ENCODE measurements around the gene KCNG1.

KCNG1 gene

DNA sequence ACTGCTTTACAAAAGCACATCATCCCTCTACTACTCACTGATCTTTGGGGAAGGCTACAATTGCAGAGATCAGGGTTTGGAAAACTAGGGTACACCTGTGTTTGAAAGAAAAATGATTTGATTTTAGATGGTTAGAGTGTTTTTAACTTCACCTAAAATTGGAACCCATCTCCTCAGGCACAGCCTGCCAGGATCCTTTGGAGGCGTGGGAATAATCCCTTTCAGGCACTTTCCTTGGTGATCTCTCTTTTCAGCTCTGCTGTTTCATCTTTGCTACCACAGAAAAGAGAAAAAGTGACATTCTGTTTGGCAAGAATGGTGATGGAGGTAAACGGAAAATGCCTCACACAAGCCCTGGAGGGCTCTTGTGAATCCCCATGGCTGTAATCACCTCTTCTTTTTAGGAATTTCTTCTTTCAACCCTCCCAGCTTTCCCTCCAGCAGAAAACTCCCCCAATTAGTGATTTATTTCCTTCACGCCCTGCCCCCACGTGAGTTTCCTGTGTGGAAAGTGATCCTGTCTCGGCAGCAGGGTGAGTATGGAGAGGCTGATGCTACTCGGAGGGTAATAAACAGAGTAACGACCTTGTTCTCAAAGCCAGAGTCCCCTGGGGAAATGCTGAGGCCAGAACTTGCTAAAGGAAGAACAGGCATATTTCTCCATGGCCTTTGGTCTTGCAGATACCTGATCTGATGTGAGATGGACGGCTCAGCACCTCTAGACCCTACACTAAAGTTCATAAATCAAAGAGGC is 9.2 kb downstream of the KCNG1 start:
- DNase-seq (ENCODE audit: low read depth in 2 of 2), result no peak

DNA sequence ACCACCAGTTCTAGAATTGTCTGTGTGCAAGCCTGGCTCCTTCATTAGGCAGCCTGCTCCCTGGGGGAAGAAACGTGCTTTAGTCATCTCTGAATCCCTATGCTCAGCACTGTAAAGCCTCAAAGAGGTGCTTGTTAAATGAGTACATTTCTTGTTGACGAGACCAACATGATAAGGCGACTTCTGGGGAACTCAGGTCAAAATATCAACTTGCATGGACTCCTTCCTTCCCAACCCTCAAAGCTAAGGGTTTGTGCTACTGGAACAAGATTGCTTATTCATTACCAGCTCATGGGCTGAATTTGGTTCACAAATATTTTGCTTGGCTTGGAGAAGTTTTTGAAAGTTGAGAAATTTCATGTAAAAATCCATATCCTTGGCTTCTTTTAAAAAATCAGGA is 10.6 kb downstream of the KCNG1 start:
- no peak for DNase-seq (ENCODE audit: low read depth in 2 of 2)

DNA sequence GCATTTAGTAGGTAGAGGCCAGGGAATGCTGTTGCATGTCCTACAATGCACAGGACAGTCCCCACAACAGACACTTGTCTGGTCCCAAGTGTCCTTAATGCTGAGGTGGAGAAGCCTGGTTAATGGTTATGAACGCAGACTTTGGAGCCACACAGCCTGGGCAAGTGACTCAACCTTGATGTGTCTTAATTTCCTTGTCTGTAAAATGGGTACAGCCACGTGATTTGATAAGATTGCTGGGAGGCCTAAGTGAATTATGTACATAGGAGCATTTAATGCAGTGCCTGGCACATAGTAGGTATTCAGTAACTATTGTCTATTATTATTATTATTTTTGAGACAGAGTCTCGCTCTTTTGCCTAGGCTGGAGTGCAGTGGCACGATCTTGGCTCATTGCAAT is 11.4 kb downstream of the KCNG1 start:
- no peak for DNase-seq (ENCODE audit: low read depth in 2 of 2)

DNA sequence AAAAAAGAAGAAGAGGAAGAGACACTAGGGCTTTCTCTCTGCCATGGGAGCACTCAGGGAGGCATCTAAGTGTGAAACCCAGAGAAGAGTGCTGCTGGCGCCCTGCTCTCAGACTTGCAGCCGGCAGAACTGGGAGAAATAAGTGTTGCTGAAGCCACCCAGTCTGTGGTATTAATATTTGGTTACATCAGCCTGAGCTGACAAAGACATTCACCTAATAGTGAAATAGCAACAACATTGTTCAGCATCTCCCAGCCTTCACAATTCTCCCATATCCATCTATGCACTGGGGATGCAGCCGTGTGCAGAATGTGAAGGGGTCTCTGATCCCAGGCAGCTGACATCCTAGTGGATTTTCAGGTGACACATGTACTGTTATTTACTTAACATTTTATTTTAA is 12.0 kb downstream of the KCNG1 start:
- DNase-seq (ENCODE audit: low read depth in 2 of 2), result no peak

DNA sequence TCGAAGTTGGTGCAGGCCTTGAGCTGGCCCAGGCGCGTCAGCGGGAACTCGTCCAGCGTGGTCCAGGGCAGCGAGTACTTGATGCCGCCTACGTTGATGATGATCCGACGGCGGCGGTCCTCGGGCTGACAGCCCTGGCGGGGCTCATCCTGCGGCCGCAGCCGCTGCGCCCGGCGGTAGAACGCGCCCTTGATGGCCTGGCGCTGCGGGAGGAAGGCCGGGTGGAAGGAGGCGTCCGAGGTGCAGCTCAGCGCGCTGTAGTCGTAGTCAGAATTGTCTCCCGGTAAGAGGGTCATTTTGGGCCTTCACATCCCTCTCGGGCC is 12.9 kb downstream of the KCNG1 start:
- no peak for DNase-seq (ENCODE audit: low read depth in 2 of 2)

DNA sequence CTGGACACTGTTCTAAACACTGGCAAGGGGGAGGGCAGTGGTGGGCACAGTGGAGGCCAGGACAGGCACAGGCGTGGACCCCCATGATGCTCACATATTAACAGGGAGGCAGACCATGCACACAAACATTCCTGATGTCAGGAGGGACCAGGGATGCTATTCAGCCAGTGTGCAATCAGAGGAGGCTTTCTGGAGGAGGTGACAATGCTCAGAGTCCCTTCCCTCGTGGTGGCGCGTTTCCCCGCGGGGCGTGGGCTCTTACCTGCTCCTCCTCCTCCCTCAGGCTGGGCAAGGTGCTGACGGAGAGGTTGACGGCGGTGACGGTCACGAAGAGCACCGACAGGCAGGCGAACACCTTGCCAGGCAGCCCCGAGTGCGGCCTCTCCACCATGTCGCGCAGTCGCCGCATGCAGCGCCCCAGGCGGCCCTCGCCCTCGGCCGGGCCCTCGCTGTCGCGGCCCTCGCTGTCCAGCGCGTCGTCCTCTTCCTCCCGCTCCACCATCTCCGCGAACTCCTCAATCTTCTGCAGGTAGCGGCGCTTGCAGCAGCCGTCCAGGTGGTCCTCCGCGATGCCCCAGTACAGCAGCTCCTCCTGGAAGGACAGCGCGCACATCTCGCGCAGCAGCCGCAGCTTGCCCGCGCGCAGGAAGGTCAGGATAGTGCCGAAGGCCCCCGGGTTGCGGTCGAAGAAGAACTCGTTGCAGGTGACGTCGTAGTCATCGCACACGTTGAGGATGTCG is 13.4 kb downstream of the KCNG1 start:
- DNase-seq (ENCODE audit: low read depth in 2 of 2), result no peak

DNA sequence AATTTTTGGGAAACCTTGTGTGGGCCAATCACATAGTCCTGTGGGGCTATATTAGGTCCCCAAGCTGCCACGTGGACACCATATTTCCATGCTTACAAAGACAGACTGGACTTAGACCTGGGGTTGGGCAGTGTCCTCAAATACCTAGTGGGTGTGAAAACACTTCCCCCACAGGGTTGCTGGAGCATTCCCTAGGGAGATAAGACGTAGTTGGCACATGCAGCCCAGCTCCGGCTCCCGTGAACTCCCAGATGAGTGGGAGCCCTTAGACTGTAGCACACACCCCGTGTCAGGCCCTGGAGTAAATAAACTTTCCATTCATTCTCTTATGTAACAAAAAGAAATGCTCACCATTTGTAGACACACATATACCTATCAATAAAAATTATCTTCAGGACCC is 14.2 kb downstream of the KCNG1 start:
- no peak for DNase-seq (ENCODE audit: low read depth in 2 of 2)

DNA sequence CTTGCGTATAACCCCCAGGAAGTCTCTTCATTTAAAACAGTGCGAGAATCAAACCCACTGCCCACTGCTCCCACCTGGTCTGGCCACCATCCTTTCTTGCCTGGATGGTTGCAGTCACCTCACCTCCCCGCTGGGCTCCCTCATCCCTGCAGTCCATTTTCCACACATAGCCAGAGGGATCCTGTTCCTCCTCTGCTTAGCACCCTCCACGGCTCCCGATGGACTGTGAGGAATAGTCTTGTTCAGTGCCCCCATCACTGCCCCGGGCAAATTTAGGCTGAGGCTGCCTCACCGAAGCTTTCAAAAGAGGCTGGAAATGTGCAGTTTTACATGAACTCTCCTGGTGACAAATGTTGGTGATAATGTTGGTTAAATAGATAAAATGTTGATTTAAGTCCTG is 17.7 kb downstream of the KCNG1 start:
- DNase-seq (ENCODE audit: low read depth in 2 of 2), result no peak

DNA sequence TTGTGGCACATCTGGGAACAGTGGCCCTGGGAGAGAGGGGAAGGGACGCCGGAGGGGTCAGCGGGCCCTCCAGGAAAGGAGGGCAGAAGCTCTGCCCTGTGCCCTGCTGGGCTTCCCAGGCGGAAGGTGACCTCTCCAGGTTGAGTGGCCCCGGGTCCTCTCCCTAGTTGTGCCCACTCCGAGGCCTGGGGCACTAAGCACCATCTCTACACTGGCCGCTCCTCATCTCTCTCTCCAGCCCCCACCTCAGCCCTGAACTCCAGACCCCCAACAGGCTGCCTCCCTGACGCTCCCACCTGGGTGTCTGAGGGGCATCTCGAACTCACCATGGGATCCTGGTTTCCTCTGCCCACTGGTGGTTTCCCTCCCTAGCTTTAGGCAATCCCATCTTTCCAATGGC is 18.1 kb downstream of the KCNG1 start:
- DNase-seq (ENCODE audit: low read depth in 2 of 2), result no peak

DNA sequence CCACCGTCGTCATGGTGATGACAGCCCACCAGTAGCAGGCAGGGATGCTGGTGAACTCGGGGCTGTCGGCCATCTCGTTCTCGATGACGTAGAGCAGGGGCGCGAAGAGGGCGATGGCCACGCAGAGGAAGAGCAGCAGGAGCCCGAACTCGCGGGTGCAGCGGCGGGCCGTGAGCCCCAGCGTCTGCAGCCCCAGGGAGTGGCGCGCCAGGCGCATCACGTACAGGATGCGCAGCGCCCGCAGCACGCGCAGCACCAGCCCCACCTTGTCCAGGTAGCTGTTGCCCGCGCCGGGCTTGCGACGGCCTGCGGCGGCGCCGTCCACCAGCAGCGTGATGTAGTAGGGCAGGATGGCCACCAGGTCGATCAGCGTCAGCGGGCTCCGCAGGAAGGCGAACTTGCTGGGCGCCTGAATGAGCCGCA is 18.6 kb downstream of the KCNG1 start:
- no peak for DNase-seq (ENCODE audit: low read depth in 2 of 2)

DNA sequence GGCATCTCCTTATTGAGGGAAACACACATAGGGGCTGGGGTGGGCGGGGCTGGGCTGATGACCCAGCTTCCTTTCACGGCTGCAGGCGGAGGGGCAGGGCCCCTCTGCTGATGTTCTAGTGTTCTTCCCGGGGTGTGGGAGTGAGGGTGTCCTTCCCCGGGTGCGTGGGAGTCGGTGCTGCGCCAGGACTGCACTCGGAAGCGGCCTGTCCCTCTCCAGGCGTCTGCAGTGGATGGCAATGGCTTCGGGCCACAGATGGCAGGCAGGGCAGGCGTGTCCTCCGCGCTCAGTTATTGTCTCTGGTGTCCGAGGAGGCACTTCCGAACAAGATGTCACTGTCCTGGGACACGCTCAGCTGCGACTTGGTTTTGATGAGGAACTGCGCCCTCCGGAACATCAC is 19.2 kb downstream of the KCNG1 start:
- no peak for DNase-seq (ENCODE audit: low read depth in 2 of 2)

DNA sequence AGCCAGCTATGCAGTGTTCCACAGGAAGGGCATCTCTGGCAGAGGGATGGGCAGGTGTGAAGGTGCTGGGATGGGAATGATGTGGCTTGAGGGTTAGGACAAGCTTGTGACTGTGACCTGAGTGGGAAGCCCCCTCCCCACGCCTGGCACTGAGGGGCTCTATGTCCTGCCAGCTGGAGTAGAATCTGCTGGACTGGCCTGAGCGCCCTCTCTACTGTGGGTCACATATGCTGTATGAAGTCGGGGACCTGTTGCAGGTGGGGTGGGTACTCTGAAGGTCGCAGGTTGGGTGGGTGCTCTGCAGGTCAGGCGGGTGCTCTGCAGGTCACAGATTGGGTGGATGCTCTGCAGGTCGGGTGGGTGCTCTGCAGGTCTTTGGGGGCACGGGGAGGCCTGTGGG is 20.3 kb downstream of the KCNG1 start:
- no peak for DNase-seq (ENCODE audit: low read depth in 2 of 2)

DNA sequence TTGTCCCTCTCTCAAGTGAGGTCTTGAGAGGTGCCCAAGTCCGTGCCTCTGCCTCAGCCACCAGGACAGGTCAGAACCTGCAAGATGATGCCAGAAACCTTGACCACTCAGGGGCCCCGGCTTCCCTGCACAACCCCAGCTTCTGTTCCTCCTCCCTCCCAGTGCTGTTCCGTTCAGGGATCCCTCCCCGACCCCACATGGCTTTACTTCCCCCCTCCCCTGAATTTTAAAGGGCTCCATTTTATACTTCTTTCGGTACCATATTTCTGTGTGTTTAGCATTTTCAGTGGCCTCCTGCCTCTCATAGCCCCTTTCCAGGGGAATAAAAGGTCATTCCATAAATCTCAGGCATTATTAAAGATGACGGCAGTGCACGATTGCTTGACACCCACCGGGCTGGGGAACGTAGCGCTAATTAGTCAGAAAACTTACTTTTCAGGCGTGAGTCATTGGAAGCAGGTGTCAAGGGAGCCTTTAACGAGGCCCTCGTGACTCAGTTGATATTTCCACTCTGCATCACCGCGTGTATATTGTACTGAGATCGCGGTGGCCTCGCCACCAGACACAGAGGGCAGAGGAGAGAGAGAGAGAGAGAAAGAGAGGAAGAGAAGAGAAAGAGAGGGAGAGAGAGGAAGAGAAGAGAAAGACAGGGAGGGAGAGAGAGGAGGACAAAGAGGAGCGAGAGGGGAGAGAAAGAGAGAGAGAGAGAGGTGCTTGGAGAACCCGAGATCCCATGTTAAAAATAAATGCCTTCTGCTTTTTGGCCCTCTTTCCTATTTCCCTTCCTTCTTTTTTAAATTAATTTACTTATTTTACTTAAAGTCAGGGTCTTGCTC is 21.3 kb downstream of the KCNG1 start:
- no peak for DNase-seq (ENCODE audit: low read depth in 2 of 2)

DNA sequence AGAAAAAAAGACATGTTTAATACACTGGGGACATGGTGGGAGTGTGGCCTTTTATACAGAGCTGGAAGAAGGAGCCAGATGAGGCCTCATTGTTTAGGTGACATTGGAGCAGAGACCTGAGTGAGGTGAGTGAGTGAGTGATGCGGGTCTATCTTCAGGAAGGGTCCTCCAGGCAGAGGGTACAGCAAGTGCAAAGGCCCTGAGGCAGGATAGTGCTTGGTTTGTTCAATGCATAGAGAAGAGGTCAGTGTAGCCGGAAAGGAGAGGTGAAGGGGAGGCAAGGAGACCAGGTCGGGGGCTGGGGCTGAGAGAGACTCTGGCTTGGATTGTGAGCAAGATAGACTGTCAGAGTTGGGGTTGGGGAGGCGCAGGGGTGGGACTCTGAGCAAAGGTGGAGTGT is 23.6 kb downstream of the KCNG1 start:
- no peak for DNase-seq (ENCODE audit: low read depth in 2 of 2)

DNA sequence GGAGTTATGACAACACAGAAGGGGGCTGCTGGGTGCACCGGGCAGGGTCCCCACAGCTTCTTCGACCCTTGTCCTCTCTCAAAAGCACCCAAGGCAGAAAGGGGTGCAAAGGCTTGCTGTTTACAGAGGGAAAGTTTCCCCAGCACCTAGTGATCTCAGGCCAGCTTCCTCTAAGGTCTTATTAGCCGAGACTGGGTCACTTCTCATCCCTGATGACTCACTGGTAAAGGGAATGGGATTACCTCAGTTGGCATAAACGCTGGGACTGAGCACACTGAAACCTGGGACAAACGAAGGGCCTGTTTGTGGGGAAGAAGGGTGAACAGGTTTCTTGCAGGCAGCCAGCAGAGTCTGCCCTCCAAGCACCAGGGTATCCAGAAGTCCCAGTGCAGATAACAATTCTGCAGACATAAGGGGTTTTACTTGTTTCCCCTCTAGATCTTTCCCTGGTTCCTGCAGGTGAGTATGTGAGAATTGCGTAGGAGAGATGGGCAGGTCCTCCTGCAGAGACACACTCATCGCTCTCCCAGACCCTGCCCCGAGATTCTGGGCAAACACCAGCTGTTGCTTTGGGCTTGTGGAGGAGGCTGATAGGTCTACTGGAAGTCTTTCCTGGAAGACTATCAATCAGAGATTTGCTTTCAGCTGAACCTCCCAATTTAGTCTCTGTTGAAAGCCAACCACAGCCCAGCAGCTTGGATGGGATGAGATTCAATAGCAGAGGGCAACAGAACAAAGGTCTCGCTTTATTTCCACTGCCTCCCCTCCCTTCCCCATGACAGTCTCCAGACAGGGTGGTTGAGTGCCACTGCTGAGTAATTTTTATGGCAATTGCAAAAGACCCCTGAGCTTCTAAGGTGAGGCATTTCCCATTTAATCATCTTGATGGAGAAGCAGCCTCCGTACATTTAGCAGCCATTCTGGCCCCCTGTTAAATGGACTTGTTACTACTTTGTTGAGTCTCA is 25.7 kb downstream of the KCNG1 start:
- DNase-seq (ENCODE audit: low read depth in 2 of 2), result no peak

DNA sequence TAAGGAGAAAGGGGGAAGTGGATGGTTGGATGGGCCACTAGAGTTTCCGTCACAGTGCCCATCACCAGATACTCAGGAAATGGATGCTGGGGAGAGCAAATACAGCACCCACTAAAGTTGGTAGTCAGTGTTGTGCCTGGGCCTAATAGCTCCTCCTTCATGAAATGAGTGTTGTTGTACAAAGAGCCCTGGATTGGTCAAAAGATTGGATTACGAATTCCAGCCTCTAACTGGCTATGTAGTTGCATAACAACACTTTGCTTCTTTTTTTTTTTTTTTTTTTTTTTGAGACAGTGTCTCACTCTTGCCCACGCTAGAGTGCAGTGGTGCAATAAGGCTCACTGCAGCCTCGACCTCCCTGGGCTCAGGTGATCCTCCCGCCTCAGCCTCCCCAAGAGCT is 27.4 kb downstream of the KCNG1 start:
- no peak for DNase-seq (ENCODE audit: low read depth in 2 of 2)

DNA sequence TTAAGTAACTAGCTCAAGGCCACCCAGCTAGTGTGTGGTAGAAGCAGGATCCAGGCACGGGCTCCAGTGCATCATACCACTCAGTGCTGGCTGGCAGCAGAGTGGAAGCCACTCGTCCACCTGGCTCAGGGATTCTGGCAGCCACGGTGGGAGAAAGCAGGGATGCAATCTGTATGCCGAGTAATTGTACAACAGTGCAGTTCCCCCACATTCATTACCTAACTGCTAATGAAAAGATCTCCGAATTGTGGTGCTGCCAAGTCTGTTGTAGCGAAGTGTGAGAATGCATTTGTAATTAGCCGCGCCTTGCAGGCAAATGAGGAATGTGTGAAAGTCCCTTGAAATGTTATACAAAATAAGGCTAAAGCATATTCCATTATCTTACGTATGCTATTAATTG is 29.0 kb downstream of the KCNG1 start:
- no peak for DNase-seq (ENCODE audit: low read depth in 2 of 2)

DNA sequence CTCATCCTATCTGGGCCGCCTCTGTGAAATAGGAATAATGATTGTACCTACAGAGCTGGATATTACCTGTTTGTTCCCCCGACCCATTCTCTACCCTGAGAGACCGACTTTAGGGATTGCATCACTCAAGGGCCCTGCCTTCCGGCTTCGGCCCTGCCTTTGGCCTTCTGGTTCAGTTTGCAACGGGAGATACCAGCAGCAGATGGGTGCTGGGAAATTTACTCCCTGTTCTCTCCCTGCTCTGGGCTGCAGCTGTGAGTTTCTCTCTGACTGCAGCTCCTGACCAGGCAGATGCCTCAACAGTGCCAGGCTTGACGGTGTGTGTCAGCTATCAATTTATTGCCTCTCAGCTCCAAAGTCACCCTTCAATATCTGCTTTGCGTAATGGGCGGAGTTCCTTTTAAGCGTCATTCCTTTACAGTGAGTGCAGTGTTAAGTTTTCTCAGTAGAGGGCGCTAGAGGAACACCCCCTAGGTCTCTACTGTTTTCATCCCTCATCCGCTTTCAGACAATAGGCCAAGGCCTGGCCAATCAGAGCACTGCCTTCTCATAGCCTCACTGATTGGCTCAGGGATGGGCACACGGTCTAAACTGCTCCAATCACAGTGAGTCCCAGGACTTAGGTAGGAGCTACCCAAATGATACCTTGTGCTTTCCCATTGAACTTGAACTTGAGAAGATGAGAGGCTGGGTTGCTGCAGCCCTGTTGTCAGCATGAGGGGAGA is 30.0 kb downstream of the KCNG1 start:
- no peak for DNase-seq (ENCODE audit: low read depth in 2 of 2)

DNA sequence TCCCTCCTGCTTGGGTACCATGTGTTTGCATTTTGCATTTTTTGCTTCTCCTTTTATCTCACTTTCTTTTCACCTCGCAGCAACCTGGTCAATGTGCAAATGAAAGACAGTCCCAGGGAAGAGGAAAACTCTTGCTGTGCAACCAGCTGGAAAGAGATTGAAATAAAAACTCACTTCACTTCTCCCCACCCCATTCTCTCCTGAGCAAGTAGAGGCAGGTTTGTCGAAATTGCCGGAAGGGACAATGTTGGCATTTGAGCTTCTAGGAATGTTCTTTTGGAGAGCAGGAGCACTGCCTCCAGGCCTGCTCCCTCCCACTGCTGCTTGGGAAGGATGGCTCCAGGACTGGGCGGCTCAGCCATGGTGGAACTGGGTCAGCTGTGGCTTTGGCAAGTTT is 30.6 kb downstream of the KCNG1 start:
- DNase-seq (ENCODE audit: low read depth in 2 of 2), result no peak

DNA sequence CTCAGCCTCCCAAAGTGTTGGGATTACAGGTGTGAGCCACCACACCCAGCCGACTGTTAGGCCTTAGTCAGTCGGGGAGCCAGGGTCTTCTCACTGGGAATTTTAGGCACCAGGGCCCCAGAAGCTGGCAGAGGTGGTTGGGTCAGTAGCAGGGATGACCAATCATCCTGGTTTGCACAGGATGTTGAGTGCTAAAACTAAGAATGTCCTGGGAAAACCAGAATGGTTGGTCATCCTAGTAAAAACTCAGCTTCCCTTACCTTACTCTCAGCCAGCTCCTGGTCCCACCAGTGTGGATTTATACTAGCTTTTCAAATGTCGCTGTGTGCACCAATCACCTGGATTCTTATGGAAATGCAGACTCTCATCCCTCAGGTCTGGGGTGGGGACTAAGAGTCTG is 31.8 kb downstream of the KCNG1 start:
- no peak for DNase-seq (ENCODE audit: low read depth in 2 of 2)
